Neuronal stem cell (in vitro differentiated cells): ENCODE data around the gene TRMT112.

Experiments
- DNase-seq: peaks from one replicate; pipeline ENCODE4 v3.0.0-alpha.2; 2013; ENCODE audit warnings: low spot score
- H2AFZ ChIP-seq: one replicate; pipeline ENCODE4 v1.6.1; 2013; ENCODE audit warnings: mild to moderate bottlenecking, low read length, inconsistent platforms
- H2AK5ac ChIP-seq: 2 replicates; pipeline ENCODE4 v1.6.1; 2013; ENCODE audit warnings: low read depth, mild to moderate bottlenecking, inconsistent platforms, low read length, moderate library complexity, mixed read lengths
- H2BK120ac ChIP-seq: 2 replicates; pipeline ENCODE4 v1.6.1; 2013; ENCODE audit warnings: low read depth, mild to moderate bottlenecking, inconsistent platforms, low read length, moderate library complexity, mixed read lengths
- H2BK12ac ChIP-seq: one replicate; pipeline ENCODE4 v1.6.1; 2013; ENCODE audit warnings: low read length, inconsistent platforms
- H2BK15ac ChIP-seq: 2 replicates; pipeline ENCODE4 v1.6.1; 2013; ENCODE audit warnings: mild to moderate bottlenecking, low read length, inconsistent platforms, mixed read lengths
- H2BK5ac ChIP-seq: one replicate; pipeline ENCODE4 v1.6.1; 2013; ENCODE audit warnings: inconsistent platforms, mild to moderate bottlenecking, low read length, moderate library complexity
- H3K14ac ChIP-seq: one replicate; pipeline ENCODE4 v1.6.1; 2013; ENCODE audit warnings: low read length, inconsistent platforms
- H3K18ac ChIP-seq: 2 replicates; pipeline ENCODE4 v1.6.1; 2013; ENCODE audit warnings: low read length, inconsistent platforms
- H3K23ac ChIP-seq: 2 replicates; pipeline ENCODE4 v1.6.1; 2013; ENCODE audit warnings: low read depth, mild to moderate bottlenecking, mixed read lengths, low read length, inconsistent platforms; ENCODE audit not compliant: poor library complexity
- H3K27ac ChIP-seq: replicated peaks from 3 replicates; pipeline ENCODE4 v1.5.1; 2013; ENCODE audit warnings: low read length, inconsistent platforms
- H3K27me3 ChIP-seq, 3 experiments: 2 replicates each; pipeline ENCODE4 v1.6.1; 2013; ENCODE audit warnings: low read length in 3 of 3, mild to moderate bottlenecking in 2 of 3, inconsistent platforms in 1 of 3, low read depth in 1 of 3, mixed read lengths in 1 of 3, moderate library complexity in 1 of 3; ENCODE audit not compliant: control insufficient read depth in 3 of 3, insufficient read depth in 3 of 3
- H3K36me3 ChIP-seq, 2 donors: replicated peaks in 1 of 2; 2 replicates each; pipeline ENCODE4 v1.6.1; 2013; ENCODE audit warnings: low read length in 2 of 2; ENCODE audit not compliant: control insufficient read depth in 2 of 2, insufficient read depth in 2 of 2
- H3K4ac ChIP-seq: 2 replicates; pipeline ENCODE4 v1.6.1; 2013; ENCODE audit warnings: inconsistent platforms, mild to moderate bottlenecking, low read length, moderate library complexity
- H3K4me1 ChIP-seq, 2 donors: 1 replicate in 1 of 2; 2 replicates in 1 of 2; pipeline ENCODE4 v1.6.1; 2013; ENCODE audit warnings: low read length in 2 of 2, low read depth in 1 of 2; ENCODE audit not compliant: control insufficient read depth in 2 of 2, insufficient read depth in 1 of 2
- H3K4me2 ChIP-seq: one replicate; pipeline ENCODE4 v1.6.1; 2013; ENCODE audit warnings: mild to moderate bottlenecking, low read length, inconsistent platforms; ENCODE audit not compliant: insufficient read depth, poor library complexity, severe bottlenecking
- H3K4me3 ChIP-seq, 2 donors: 2 replicates each; pipeline ENCODE4 v1.5.1; 2013; ENCODE audit warnings: low read length in 2 of 2, mild to moderate bottlenecking in 2 of 2, inconsistent platforms in 1 of 2, moderate library complexity in 1 of 2
- H3K79me1 ChIP-seq: one replicate; pipeline ENCODE4 v1.6.1; 2013; ENCODE audit warnings: low read depth, mild to moderate bottlenecking, inconsistent platforms, low read length, moderate library complexity
- H3K9ac ChIP-seq: one replicate; pipeline ENCODE4 v1.6.1; 2013; ENCODE audit warnings: mild to moderate bottlenecking, low read depth, low read length, inconsistent platforms; ENCODE audit not compliant: poor library complexity
- H3K9me3 ChIP-seq, 2 donors: replicated peaks in 1 of 2; 2 replicates each; pipeline versions ENCODE3 to v1.6.1; 2013; ENCODE audit warnings: low read length in 2 of 2, mild to moderate bottlenecking in 2 of 2, inconsistent platforms in 1 of 2, low read depth in 1 of 2, mixed read lengths in 1 of 2, moderate library complexity in 1 of 2; ENCODE audit not compliant: control insufficient read depth in 2 of 2, insufficient read depth in 1 of 2
- H4K8ac ChIP-seq: one replicate; pipeline ENCODE4 v1.6.1; 2013; ENCODE audit warnings: low read depth, mild to moderate bottlenecking, inconsistent platforms, low read length, moderate library complexity
- H4K91ac ChIP-seq: one replicate; pipeline ENCODE4 v1.6.1; 2013; ENCODE audit warnings: low read length, low read depth, mild to moderate bottlenecking, inconsistent platforms; ENCODE audit not compliant: poor library complexity
- WGBS, 2 donors: extraction: QIAGEN DNeasy Blood & Tissue Kit; methylation state at CpG; one replicate each; pipeline ENCODE4 v1.1.7; 2013; ENCODE audit warnings: missing lambda C conversion rate in 2 of 2, mixed read lengths in 1 of 2; ENCODE audit not compliant: insufficient read length in 2 of 2, insufficient replicate concordance in 1 of 2; ENCODE audit errors: extremely low coverage in 2 of 2; 5-methylcytosine and 5-hydroxymethylcytosine counted together

TRMT112 gene

DNA sequence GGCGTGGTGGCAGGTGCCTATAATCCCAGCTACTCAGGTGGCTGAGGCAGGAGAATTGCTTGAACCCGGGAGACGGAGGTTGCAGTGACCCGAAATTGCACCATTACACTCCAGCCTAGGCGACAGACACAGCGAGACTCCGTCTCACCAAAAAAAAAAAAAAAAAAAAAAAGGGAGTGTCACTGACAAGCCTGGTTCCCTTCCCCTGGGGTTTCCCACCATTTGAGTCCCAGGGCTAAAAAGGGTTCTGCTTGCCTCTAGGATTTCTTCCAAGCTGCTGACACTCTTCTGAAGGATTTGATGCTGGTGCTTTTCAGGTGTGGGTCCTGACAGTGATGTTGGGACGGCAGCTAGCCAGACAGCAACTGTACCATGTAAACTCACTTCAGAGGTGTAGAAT lies 21.4 kb upstream of the TRMT112 start:
- no CpG with 5 or more reads among the region's 8 CpGs for WGBS, 2 donors
- no peak overlapping the region for H3K23ac ChIP-seq
- no peak overlapping the region for H3K18ac ChIP-seq
- peaks cover 6 to 17% of the 10 kb centered on the region in 2 donors for H3K4me1 ChIP-seq
- H3K27ac ChIP-seq: no peak overlapping the region
- H2AK5ac ChIP-seq: no peak overlapping the region
- H3K4ac ChIP-seq: no peak overlapping the region
- H3K4me3 ChIP-seq: no peak overlapping the region
- H3K4me2 ChIP-seq: no peak overlapping the region
- peaks cover 0 to 41% (median 11%) of the 10 kb centered on the region in 3 experiments for H3K27me3 ChIP-seq
- H3K14ac ChIP-seq: no peak overlapping the region
- no peak overlapping the region for H2BK5ac ChIP-seq
- no peak overlapping the region for H2BK12ac ChIP-seq
- H2AFZ ChIP-seq: no peak overlapping the region
- H3K79me1 ChIP-seq: peaks cover 1% of the 10 kb centered on the region
- no peak overlapping the region for H3K9ac ChIP-seq
- DNase-seq: no peak
- H4K91ac ChIP-seq: no peak overlapping the region
- H4K8ac ChIP-seq: no peak overlapping the region
- no peaks in the 10 kb centered on the region for H3K9me3 ChIP-seq
- no peaks in the 10 kb centered on the region for H3K36me3 ChIP-seq
- H2BK120ac ChIP-seq: no peak overlapping the region
- no peak overlapping the region for H2BK15ac ChIP-seq

DNA sequence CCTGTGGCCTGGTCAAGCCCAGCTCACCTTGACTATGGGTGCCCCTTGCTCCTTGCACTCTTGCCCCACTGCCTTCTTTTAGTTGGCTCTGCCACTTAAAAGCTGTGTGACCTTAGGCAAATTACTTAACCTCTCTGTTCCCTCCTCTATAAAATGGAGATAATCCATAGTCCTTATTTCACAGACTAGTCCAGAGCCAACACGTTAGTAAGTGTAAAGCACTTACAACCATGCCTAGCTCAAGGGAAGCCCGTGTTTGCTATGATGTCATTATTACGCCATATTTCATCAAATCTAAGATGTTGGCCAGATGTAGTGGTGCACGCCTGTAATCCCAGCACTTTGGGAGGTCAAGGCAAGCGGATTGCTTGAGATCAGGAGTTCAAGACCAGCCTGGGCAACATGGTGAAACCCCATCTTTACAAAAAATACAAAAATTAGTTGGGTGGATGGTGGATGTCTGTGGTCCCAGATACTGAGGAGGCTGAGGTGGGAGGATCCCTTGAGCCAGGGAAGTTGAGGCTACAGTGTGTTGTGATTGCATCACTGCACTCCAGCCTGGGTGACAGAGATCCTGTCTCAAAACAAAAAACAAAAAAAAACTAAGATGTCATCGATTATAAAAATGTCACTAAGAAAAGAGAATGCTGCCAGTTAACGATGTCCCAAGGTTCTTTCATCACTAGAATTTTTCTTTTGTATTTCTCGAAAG lies 20.3 kb upstream of the TRMT112 start:
- Histone ChIP-seq H4K91ac (no peak overlapping the region), H3K4me2 (no peak overlapping the region), H2BK12ac (no peak overlapping the region), H3K27ac (no peak overlapping the region), H2AK5ac (no peak overlapping the region), H3K79me1 (peaks cover 1% of the 10 kb centered on the region), H3K36me3 (no peaks in the 10 kb centered on the region), H4K8ac (no peak overlapping the region), H3K4me1 (peaks cover 2 to 14% of the 10 kb centered on the region in 2 donors), H2BK120ac (no peak overlapping the region), H3K14ac (no peak overlapping the region), H2AFZ (no peak overlapping the region), H2BK15ac (no peak overlapping the region), H3K27me3 (peaks cover 0 to 38% (median 11%) of the 10 kb centered on the region in 3 experiments), H3K23ac (no peak overlapping the region), H3K9ac (no peak overlapping the region), H3K4ac (no peak overlapping the region), H3K4me3 (no peak overlapping the region), H3K9me3 (no peaks in the 10 kb centered on the region), H3K18ac (no peak overlapping the region), H2BK5ac (no peak overlapping the region)
- DNase-seq: no peak
- no CpG with 5 or more reads among the region's 8 CpGs for WGBS, 2 donors

GRCh38 chr11:64334764-64335735 lies 17.7 kb upstream of the TRMT112 start:
- Histone ChIP-seq H3K36me3 (peaks cover 0 to 2% of the 10 kb centered on the region in 2 donors), H3K27ac (no peak overlapping the region), H2BK5ac (no peak overlapping the region)

DNA sequence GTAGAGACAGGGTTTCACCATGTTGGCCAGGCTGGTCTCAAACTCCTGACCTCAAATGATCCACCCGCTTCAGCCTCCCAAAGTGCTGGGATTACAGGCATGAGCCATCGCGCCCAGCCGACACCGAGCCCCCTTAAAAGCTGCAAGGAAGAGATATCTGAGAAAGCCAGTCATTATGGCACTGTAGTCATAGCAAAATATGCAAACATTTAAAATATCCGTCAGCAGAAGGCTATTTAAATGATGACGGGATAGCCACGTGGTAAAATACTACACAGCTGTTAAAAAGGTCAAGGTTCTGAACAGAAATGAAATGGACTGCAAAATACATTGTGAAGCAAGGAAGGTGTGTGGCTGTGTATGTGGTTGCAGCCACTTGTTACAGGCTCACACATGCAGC lies 16.2 kb upstream of the TRMT112 start:
- Histone ChIP-seq H2BK12ac (no peak overlapping the region), H3K79me1 (no peaks in the 10 kb centered on the region), H4K8ac (no peak overlapping the region), H2BK120ac (no peak overlapping the region), H2BK15ac (no peak overlapping the region), H2AK5ac (no peak overlapping the region), H2AFZ (no peak overlapping the region), H3K23ac (no peak overlapping the region), H3K27ac (no peak overlapping the region), H3K18ac (no peak overlapping the region), H3K9me3 (no peaks in the 10 kb centered on the region), H3K4me3 (no peak overlapping the region), H3K4me2 (no peak overlapping the region), H3K27me3 (peaks cover 0 to 3% (median 0%) of the 10 kb centered on the region in 3 experiments), H2BK5ac (no peak overlapping the region), H3K4ac (no peak overlapping the region), H3K9ac (no peak overlapping the region), H3K4me1 (peaks cover 0 to 2% of the 10 kb centered on the region in 2 donors), H4K91ac (no peak overlapping the region), H3K14ac (no peak overlapping the region), H3K36me3 (peaks cover 0 to 2% of the 10 kb centered on the region in 2 donors)
- WGBS, 2 donors: no CpG with 5 or more reads among the region's 8 CpGs
- no peak for DNase-seq

More at GRCh38 chr11:64334764-64335735, 17.7 kb upstream of the TRMT112 start:
- H4K91ac ChIP-seq: no peak overlapping the region
- no peaks in the 10 kb centered on the region for H3K9me3 ChIP-seq
- H3K14ac ChIP-seq: no peak overlapping the region
- peaks cover 0 to 2% of the 10 kb centered on the region in 2 donors for H3K4me1 ChIP-seq
- H3K9ac ChIP-seq: no peak overlapping the region
- no peak overlapping the region for H3K4ac ChIP-seq
- peaks cover 1% of the 10 kb centered on the region for H3K79me1 ChIP-seq
- no peak overlapping the region for H3K4me2 ChIP-seq
- no peak overlapping the region for H3K4me3 ChIP-seq
- no peak overlapping the region for H2BK120ac ChIP-seq
- H2BK12ac ChIP-seq: no peak overlapping the region
- H3K18ac ChIP-seq: peak overlapping the region; percentile 13
- no peak overlapping the region for H2AFZ ChIP-seq
- H2AK5ac ChIP-seq: no peak overlapping the region
- WGBS, 2 donors: no CpG with 5 or more reads among the region's 13 CpGs
- H2BK15ac ChIP-seq: no peak overlapping the region
- no peak overlapping the region for H4K8ac ChIP-seq
- no peak overlapping the region for H3K23ac ChIP-seq
- peaks cover 0 to 16% (median 3%) of the 10 kb centered on the region in 3 experiments for H3K27me3 ChIP-seq
- no peak for DNase-seq
